HCT116 (cell line): ENCODE data around the gene MTA1. TPM values are rescaled to one million over a fixed set of nuclear protein-coding genes. Genes with fewer than 3 reads are reported as not detected.

ENCODE experiments used
- ATAC-seq: fragments of 200-7000 bp; cut with Tn5 transposase; 2 replicates; pipeline ENCODE4 v1.9.1; 2020; ENCODE audit warnings: mild to moderate bottlenecking, moderate library complexity
- BruUV-seq: library from RNA; stranded (reverse); fragments of 400-500 nt; replicated peaks from 2 replicates; lab custom pipeline; 2021; lab: Mats Ljungman, UMichigan
- CTCF ChIA-PET: fragments of 300-600 bp; sonication (Branson Sonifier 250); formaldehyde crosslinking; loops from one replicate; lab custom pipeline; 2021; ENCODE audit warnings: antibody characterized with exemption; lab: Charles Lee
- POLR2A ChIA-PET: fragments of 300-600, 350-600 bp; sonication (Branson Sonifier 250); formaldehyde crosslinking; loops from one replicate; lab custom pipeline; 2021; ENCODE audit warnings: antibody characterized with exemption; lab: Charles Lee
- RAD21 ChIA-PET, 2 experiments: fragments of 300-600 bp; sonication (Branson Sonifier 250); formaldehyde crosslinking; loops; one replicate each; lab custom pipeline; 2023; ENCODE audit warnings: low total read pairs in 2 of 2; ENCODE audit not compliant: uncharacterized antibody in 2 of 2, unreplicated experiment in 2 of 2, low non-redundant PET in 1 of 2; lab: Charles Lee
- DNase-seq: peaks from one replicate; pipeline ENCODE4 v3.0.0-alpha.2; 2010; ENCODE audit warnings: low read depth, low spot score
- H2AFZ ChIP-seq: fragments of 200-600 bp; shearing (Covaris generic), sonication (generic); 2 replicates; pipeline ENCODE4 v1.6.1; 2017; ENCODE audit warnings: low read depth, mixed run types, mixed read lengths, antibody characterized with exemption, low read length; ENCODE audit not compliant: poor library complexity, severe bottlenecking
- H3K27ac ChIP-seq: 2 replicates; pipeline ENCODE4 v1.5.1; 2012; ENCODE audit warnings: low read depth, low read length
- H3K27me3 ChIP-seq: fragments of 200-600 bp; sonication (generic); 2 replicates; pipeline ENCODE4 v1.6.1; 2016; ENCODE audit warnings: mixed run types, low read length, mixed read lengths; ENCODE audit not compliant: insufficient read depth
- H3K36me3 ChIP-seq, 2 experiments: fragments of 200-500 bp in 1 of 2; fragments of 200-600 bp in 1 of 2; sonication (Bioruptor generic) in 1 of 2; sonication (generic) in 1 of 2; 2 replicates each; pipeline versions ENCODE4 v1.5.1 to v1.6.1; 2014 to 2016; ENCODE audit warnings: low read length in 2 of 2, inconsistent platforms in 1 of 2, mixed read lengths in 1 of 2, mixed run types in 1 of 2; ENCODE audit not compliant: insufficient read depth in 2 of 2, control insufficient read depth in 1 of 2
- H3K4me1 ChIP-seq, 2 experiments: fragments of 200-600 bp in 1 of 2; sonication (generic) in 1 of 2; 2 replicates each; pipeline versions ENCODE4 v1.5.1 to v1.6.1; 2012 to 2017; ENCODE audit warnings: low read length in 2 of 2, inconsistent platforms in 1 of 2, mild to moderate bottlenecking in 1 of 2, mixed read lengths in 1 of 2, mixed run types in 1 of 2, moderate library complexity in 1 of 2; ENCODE audit not compliant: insufficient read depth in 2 of 2, control insufficient read depth in 1 of 2
- H3K4me2 ChIP-seq: fragments of 200-600 bp; sonication (generic); 2 replicates; pipeline ENCODE4 v1.6.1; 2017; ENCODE audit warnings: mixed run types, low read length, mixed read lengths
- H3K4me3 ChIP-seq, 2 experiments: fragments of 200-600 bp in 1 of 2; sonication (generic) in 1 of 2; replicated peaks in 1 of 2; 2 replicates each; pipeline ENCODE4 v1.5.1; 2011 to 2016; ENCODE audit warnings: low read length in 2 of 2, control low read depth in 1 of 2, low read depth in 1 of 2, mild to moderate bottlenecking in 1 of 2, mixed read lengths in 1 of 2, mixed run types in 1 of 2
- H3K79me2 ChIP-seq: fragments of 200-600 bp; sonication (generic); 2 replicates; pipeline ENCODE4 v1.6.1; 2017; ENCODE audit warnings: mild to moderate bottlenecking, mixed run types, low read length, moderate library complexity, mixed read lengths; ENCODE audit not compliant: insufficient read depth
- H3K9ac ChIP-seq: fragments of 200-600 bp; sonication (generic); 2 replicates; pipeline ENCODE4 v1.6.1; 2016; ENCODE audit warnings: low read length, mixed read lengths
- H3K9me2 ChIP-seq: fragments of 200-600 bp; sonication (generic), shearing (Covaris generic); 2 replicates; pipeline ENCODE4 v1.6.1; 2017; ENCODE audit warnings: mixed run types, mild to moderate bottlenecking, moderate library complexity; ENCODE audit not compliant: insufficient read depth
- H3K9me3 ChIP-seq, 2 experiments: fragments of 200-500 bp in 1 of 2; fragments of 200-600 bp in 1 of 2; sonication (Bioruptor generic) in 1 of 2; sonication (generic) in 1 of 2; 2 replicates each; pipeline ENCODE4 v1.6.1; 2014 to 2017; ENCODE audit warnings: low read length in 2 of 2, mixed read lengths in 2 of 2, inconsistent platforms in 1 of 2, low read depth in 1 of 2, mild to moderate bottlenecking in 1 of 2, mixed run types in 1 of 2, moderate library complexity in 1 of 2; ENCODE audit not compliant: control insufficient read depth in 1 of 2, insufficient read depth in 1 of 2
- H4K20me1 ChIP-seq: fragments of 200-600 bp; sonication (generic), shearing (Covaris generic); 2 replicates; pipeline ENCODE4 v1.6.1; 2017; ENCODE audit warnings: mixed run types, mild to moderate bottlenecking, moderate library complexity; ENCODE audit not compliant: insufficient read depth
- ATF3 ChIP-seq: IDR thresholded peaks from 2 replicates; pipeline ENCODE4 v1.6.1; 2012
- CBX3 ChIP-seq: IDR thresholded peaks from 2 replicates; pipeline ENCODE4 v1.6.1; 2012; ENCODE audit warnings: low read depth
- ELF1 ChIP-seq: IDR thresholded peaks from 2 replicates; pipeline ENCODE4 v1.6.1; 2012; ENCODE audit warnings: low read depth, borderline replicate concordance
- POLR2AphosphoS5 ChIP-seq: IDR thresholded peaks from 2 replicates; pipeline ENCODE4 v1.6.1; 2011; ENCODE audit warnings: mild to moderate bottlenecking, low read depth, low read length, moderate library complexity
- TCF7L2 ChIP-seq: IDR thresholded peaks from 2 replicates; pipeline ENCODE4 v1.7.0; 2011; ENCODE audit warnings: borderline replicate concordance, inconsistent platforms; ENCODE audit not compliant: insufficient read depth, insufficient read length; ENCODE audit errors: extremely low read depth
- ZBTB33 ChIP-seq: IDR thresholded peaks from 2 replicates; pipeline ENCODE4 v1.6.1; 2011; ENCODE audit warnings: mild to moderate bottlenecking, low read length, moderate library complexity; ENCODE audit not compliant: insufficient replicate concordance; ENCODE audit errors: extremely low read depth
- intact Hi-C: fragments of 100-400 bp; cut with micrococcal nuclease; formaldehyde crosslinking; loops from 2 replicates; pipeline ENCODE4 v1.10.0; 2022
- total RNA-seq: library from RNA; stranded (reverse); gene quantifications from one replicate; pipeline ENCODE4 v1.2.1, GENCODE V29; 2021; ENCODE audit not compliant: unreplicated experiment
- TF ChIP-seq, protein P1 (sequence below), 3 experiments: fragments of 200-600 bp in 1 of 3; sonication (generic) in 1 of 3; IDR thresholded peaks in 2 of 3; conservative IDR thresholded peaks in 1 of 3; 2 replicates each; pipeline ENCODE4 v1.5.1; 2012 to 2017; ENCODE audit warnings: low read depth in 2 of 3, low read length in 2 of 3, antibody characterized with exemption in 1 of 3, borderline replicate concordance in 1 of 3, control low read depth in 1 of 3, mild to moderate bottlenecking in 1 of 3, mixed read lengths in 1 of 3, mixed run types in 1 of 3, moderate library complexity in 1 of 3; ENCODE audit not compliant: insufficient read depth in 1 of 3

MTA1 gene
- total RNA-seq, 1 experiment from 2014 or later, result 229 TPM

DNA sequence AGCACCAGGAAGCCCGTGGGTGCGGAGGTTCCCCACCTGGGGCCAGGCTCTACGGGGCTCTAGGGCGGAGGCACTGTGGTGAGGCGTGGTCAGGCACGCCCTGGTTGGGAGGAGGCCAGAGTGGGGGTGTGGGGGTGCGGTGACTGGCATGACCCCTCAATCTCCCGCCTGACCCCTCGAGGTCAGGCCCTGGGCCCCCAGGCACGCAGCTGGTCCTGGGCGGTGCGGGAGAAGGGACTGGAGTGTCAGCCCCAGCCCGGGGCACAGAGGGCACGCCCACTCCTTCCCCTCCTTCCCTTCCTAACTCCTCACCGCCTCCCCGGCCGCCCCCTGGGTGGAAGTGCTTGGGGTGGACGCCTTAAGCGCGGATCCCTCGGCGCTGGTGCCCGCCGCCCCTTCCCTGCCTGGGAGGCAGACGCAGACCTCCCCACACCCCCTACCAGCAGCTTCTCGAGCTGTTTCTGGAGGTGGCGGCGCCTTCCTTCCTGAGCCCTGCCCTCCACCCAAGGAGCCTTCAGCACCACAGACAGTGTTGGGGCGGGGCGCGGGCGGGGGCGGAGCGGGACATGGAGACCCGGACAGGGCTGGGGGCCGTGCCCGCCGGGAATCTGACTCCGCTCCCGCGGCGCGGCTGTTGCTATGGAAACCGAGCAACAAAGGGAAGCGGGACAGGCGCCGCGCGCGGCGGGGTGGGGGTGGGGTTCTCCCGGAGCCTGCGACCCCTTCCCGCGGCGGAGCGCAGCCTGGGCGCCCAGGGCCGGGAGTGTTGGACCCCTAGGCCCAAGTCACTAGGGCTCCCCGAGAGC, 54.3 kb downstream of the MTA1 start:
- BruUV-seq, result no TSS peak
- intact Hi-C loops, result no loop called here

GRCh38 chr14:105474483-105475268, 55.0 kb downstream of the MTA1 start, which contains the start of gene CRIP2:
Gene CRIP2 (plus strand): TSS chr14:105474821. CDS start chr14:105474863, 42 bp downstream.
- H3K79me2 ChIP-seq, result no peaks in the 10 kb centered on the region
- no peaks in the 10 kb centered on the region for H4K20me1 ChIP-seq
- intact Hi-C loops, result no loop called here
- H3K9me3 ChIP-seq, result no peaks in the 10 kb centered on the region
- no peaks in the 10 kb centered on the region for H3K9me2 ChIP-seq
- ChIA-PET RAD21 (no interaction called here), POLR2A (no interaction called here)
- H3K4me3 ChIP-seq, result peak within 1 kb of the TSS; percentile 48 to 66
- H3K4me2 ChIP-seq, result peak within 1 kb of the TSS; percentile 97
- no peaks in the 10 kb centered on the region for H3K27me3 ChIP-seq
- peaks cover 21 to 27% of the 10 kb centered on the region in 2 experiments for H3K4me1 ChIP-seq
- TF ChIP-seq, protein P1, sequence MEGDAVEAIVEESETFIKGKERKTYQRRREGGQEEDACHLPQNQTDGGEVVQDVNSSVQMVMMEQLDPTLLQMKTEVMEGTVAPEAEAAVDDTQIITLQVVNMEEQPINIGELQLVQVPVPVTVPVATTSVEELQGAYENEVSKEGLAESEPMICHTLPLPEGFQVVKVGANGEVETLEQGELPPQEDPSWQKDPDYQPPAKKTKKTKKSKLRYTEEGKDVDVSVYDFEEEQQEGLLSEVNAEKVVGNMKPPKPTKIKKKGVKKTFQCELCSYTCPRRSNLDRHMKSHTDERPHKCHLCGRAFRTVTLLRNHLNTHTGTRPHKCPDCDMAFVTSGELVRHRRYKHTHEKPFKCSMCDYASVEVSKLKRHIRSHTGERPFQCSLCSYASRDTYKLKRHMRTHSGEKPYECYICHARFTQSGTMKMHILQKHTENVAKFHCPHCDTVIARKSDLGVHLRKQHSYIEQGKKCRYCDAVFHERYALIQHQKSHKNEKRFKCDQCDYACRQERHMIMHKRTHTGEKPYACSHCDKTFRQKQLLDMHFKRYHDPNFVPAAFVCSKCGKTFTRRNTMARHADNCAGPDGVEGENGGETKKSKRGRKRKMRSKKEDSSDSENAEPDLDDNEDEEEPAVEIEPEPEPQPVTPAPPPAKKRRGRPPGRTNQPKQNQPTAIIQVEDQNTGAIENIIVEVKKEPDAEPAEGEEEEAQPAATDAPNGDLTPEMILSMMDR (IDR thresholded peaks at IDR 0.05 in 2 of 3, conservative IDR thresholded peaks at IDR 0.05 in 1 of 3; ENCODE audit: borderline replicate concordance in 1 of 3, insufficient read depth in 1 of 3, low read depth in 2 of 3, low read length in 2 of 3), result no peak
- no peak for TF ChIP-seq ZBTB33
- no peak for TF ChIP-seq CBX3
- TF ChIP-seq ELF1, result no peak
- TF ChIP-seq, all 23 proteins: peak for 0
- ATAC-seq, result peak; percentile 64
- H3K36me3 ChIP-seq, result no peaks in the 10 kb centered on the region; a peak in 1 of 4 replicates
- H3K27ac ChIP-seq, result peak within 1 kb of the TSS; percentile 83
- CTCF ChIA-PET, result no interaction called here
- BruUV-seq, result no TSS peak
- H2AFZ ChIP-seq, result no peak within 1 kb of the TSS
- H3K9ac ChIP-seq, result peak within 1 kb of the TSS; percentile 68
- no peak for DNase-seq

More for the DNA sequence above, 54.3 kb downstream of the MTA1 start:
- no peak overlapping the region for H2AFZ ChIP-seq
- no peaks in the 10 kb centered on the region for H4K20me1 ChIP-seq
- H3K9me2 ChIP-seq, result no peaks in the 10 kb centered on the region
- peak overlapping the region; percentile 83 for H3K27ac ChIP-seq
- TF ChIP-seq TCF7L2, result peak; percentile 81
- no peak for TF ChIP-seq ATF3
- 0 out of 2 replicates have a peak, but pooled peaks have one; percentile 6 for TF ChIP-seq POLR2AphosphoS5
- no peaks in the 10 kb centered on the region for H3K79me2 ChIP-seq
- peak overlapping the region; percentile 63 for H3K9ac ChIP-seq
- DNase-seq, result peak; percentile 66
- CTCF ChIA-PET, result interaction anchor here (1.0 to 4.7 kb wide), 2 partner anchors 8 to 16 kb away, joined by 3 to 20 read pairs; no protein-coding TSS in a partner anchor
- POLR2A ChIA-PET, result no interaction called here
- no peaks in the 10 kb centered on the region for H3K27me3 ChIP-seq
- no peaks in the 10 kb centered on the region for H3K9me3 ChIP-seq
- no peaks in the 10 kb centered on the region; a peak in 1 of 4 replicates for H3K36me3 ChIP-seq
- peak overlapping the region; percentile 43 to 59 for H3K4me3 ChIP-seq
- H3K4me2 ChIP-seq, result peak overlapping the region; percentile 97
- RAD21 ChIA-PET, result no interaction called here
- peak; percentile 80 for ATAC-seq
- peaks cover 21 to 27% of the 10 kb centered on the region in 2 experiments for H3K4me1 ChIP-seq
